ENCODE measurements around the gene IGDCC3.

The IGDCC3 gene

DNA sequence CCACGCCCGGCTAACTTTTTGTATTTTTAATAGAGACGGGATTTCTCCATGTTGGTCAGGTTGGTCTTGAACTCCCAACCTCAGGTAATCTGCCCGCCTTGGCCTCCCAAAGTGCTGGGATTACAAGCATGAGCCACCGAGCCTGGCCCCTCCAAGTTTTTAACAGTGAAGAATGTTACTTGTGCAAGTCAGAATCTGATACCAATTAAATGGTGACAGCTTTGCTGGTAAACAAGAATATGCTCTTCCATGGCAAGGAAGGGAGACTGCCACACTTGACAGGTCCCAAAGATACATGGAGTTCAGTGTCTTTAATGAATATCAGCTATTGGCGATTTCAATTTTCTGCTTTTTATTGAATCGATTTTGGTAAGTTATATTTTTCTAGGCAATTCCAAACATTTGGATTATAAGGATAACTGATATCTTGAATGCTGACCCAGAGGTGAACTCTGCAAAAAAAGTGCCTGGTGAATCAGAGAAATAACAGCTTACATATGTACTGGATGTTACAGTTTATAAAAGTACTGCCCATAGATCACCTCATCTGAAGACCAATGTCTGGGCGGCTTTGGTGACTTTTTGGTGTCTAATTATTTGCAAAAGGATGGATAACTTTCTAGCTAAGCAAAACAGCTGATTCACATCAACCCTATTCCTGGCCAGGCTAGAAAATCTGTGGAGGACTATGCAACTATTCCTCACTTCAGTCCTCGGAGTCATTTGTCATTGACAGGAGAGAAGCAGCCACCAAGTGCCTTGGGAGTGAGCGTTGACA is 92.3 kb downstream of the IGDCC3 start:
- DNase-seq, result no peak

DNA sequence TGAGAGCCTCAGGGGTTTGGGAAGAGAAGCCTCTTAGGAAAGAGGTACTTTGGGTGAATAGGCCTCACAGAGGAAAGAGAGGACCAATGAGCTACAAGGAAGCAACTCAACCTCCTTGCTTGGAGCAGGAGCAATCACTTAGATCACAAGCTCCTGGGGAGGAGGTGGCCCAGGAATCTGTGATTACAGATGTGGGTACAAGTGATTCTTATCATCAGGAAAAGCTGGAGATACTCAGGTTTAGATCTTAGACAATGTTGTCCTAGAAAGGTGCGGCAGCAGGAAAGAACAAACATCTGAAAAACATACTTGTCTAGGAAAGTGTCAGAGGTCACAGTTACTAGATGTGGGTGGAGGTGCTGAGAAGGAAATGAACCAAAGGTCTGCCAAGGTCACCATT is 99.3 kb downstream of the IGDCC3 start:
- no peak for DNase-seq

Data from activated naive CD4-positive, alpha-beta T cell treated with Interleukin-2 at 50 U/mL for 16 hours (primary cell).